Colonic mucosa (tissue), 4 donors: ENCODE results near the gene FHIP1B. TPM values are rescaled to one million over a fixed set of nuclear protein-coding genes. Genes with fewer than 3 reads are reported as not detected.

Experiments
- DNase-seq: peaks from one replicate; pipeline ENCODE4 v3.0.0-alpha.2; 2020
- H3K27ac ChIP-seq: fragments of 200-600 bp; one replicate; pipeline ENCODE4 v1.8.0; 2021
- H3K27me3 ChIP-seq: fragments of 200-600 bp; one replicate; pipeline ENCODE4 v1.8.0; 2021
- H3K36me3 ChIP-seq: fragments of 200-600 bp; one replicate; pipeline ENCODE4 v1.8.0; 2021
- H3K4me1 ChIP-seq: fragments of 200-600 bp; one replicate; pipeline ENCODE4 v1.8.0; 2021; ENCODE audit warnings: mild to moderate bottlenecking
- H3K4me3 ChIP-seq: fragments of 200-600 bp; one replicate; pipeline ENCODE4 v1.8.0; 2021
- H3K9ac ChIP-seq, 2 donors: one replicate each; pipeline ENCODE4 v1.7.0; 2013; ENCODE audit warnings: control low read depth in 2 of 2, low read depth in 2 of 2, low read length in 2 of 2
- H3K9me3 ChIP-seq: fragments of 200-600 bp; one replicate; pipeline ENCODE4 v1.8.0; 2021
- intact Hi-C: fragments of 100-400 bp; cut with DNase I; formaldehyde crosslinking; loops from one replicate; pipeline ENCODE4 v1.14.1; 2022
- total RNA-seq, 2 donors: library from RNA; stranded (reverse); fragmentation: NEBNext Ultra II Directional in 1 of 2; extraction: Animal tissue kit (Norgen Biotek cat#: 25700) in 1 of 2; gene quantifications; one replicate each; pipeline ENCODE4 v1.2.1, GENCODE V29; 2021
- TF ChIP-seq, protein P1 (sequence below): fragments of 200-600 bp; IDR thresholded peaks from one replicate; pipeline ENCODE4 v1.8.0; 2022; ENCODE audit warnings: antibody characterized with exemption, mild to moderate bottlenecking
- donor health status: healthy.
- donor health status: DM: no; HTN: no; CAD: no.
- donor health status: DM: no; HTN: no; CAD: no.

FHIP1B gene
- total RNA-seq, 2 donors from 2014 or later = 84.6 to 107 TPM

DNA sequence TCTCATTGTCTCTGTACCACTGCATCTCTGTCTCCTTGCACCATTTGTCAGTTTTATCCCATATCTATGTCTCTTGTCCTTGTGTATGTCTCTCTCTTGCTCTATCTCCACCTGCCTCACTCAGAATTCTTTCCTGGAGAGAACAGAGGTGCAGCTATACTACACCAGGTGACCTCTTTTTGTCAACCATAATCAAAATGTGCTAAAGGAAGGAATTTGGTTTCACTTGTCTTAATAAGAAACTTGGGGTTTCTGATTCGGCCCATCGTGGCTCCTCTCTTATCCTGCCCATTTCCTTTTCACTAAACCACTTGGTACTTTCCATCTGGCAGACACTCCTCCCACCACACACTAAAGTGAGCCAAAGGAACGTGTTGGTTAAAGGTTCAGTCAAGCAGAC, 31.1 kb downstream of the FHIP1B start:
- Histone ChIP-seq H3K9ac (no peak overlapping the region), H3K27ac (no peak overlapping the region), H3K27me3 (no peaks in the 10 kb centered on the region), H3K9me3 (no peaks in the 10 kb centered on the region), H3K36me3 (no peaks in the 10 kb centered on the region), H3K4me3 (no peak overlapping the region), H3K4me1 (no peaks in the 10 kb centered on the region)
- no peak for DNase-seq
- TF ChIP-seq, protein P1, sequence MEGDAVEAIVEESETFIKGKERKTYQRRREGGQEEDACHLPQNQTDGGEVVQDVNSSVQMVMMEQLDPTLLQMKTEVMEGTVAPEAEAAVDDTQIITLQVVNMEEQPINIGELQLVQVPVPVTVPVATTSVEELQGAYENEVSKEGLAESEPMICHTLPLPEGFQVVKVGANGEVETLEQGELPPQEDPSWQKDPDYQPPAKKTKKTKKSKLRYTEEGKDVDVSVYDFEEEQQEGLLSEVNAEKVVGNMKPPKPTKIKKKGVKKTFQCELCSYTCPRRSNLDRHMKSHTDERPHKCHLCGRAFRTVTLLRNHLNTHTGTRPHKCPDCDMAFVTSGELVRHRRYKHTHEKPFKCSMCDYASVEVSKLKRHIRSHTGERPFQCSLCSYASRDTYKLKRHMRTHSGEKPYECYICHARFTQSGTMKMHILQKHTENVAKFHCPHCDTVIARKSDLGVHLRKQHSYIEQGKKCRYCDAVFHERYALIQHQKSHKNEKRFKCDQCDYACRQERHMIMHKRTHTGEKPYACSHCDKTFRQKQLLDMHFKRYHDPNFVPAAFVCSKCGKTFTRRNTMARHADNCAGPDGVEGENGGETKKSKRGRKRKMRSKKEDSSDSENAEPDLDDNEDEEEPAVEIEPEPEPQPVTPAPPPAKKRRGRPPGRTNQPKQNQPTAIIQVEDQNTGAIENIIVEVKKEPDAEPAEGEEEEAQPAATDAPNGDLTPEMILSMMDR = no peak
- intact Hi-C loops = no loop called here

DNA sequence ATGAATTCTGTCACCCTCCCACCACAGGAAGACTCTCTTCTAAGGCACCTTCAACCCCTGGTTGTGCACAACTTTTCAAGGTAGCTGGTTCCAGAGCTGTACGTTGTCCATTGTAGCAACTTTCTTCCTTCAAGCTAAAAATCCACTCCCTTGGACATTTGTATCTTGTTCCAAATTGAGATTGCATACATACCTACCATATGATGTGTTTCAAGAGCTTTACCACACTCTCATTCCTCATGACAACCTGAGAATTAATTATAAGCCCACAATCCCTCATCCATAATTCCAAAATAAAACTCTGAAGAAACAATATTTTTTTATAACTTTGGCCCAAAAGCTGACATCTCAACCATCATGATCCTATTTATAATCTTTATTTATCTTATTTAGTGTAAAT, 32.4 kb downstream of the FHIP1B start:
- no peak overlapping the region for H3K9ac ChIP-seq
- TF ChIP-seq, protein P1 = no peak
- no peaks in the 10 kb centered on the region for H3K4me1 ChIP-seq
- no peaks in the 10 kb centered on the region for H3K36me3 ChIP-seq
- H3K4me3 ChIP-seq = no peak overlapping the region
- H3K9me3 ChIP-seq = no peaks in the 10 kb centered on the region
- no peak for DNase-seq
- intact Hi-C loops = no loop called here
- H3K27ac ChIP-seq = no peak overlapping the region
- H3K27me3 ChIP-seq = no peaks in the 10 kb centered on the region

DNA sequence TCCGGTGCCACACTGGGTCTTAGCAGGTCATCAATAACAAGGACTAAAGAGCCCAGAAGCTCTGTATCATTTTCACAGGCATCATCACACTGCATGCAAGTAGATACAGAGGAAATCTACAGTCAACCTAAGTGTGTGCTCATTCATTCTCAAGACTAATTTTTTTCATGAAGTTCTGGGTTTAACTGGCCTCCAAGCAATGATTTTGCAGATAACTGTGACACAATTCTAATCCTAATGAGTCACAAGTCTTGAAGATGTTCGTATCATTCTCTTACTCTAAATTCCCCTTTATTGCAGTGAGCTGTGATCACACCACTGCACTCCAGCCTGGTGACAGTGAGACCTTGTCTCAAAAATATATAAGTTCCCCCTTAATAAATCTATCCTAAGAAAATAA, 33.0 kb downstream of the FHIP1B start:
- DNase-seq = no peak
- no peaks in the 10 kb centered on the region for H3K4me1 ChIP-seq
- TF ChIP-seq, protein P1 = no peak
- intact Hi-C loops = no loop called here
- H3K4me3 ChIP-seq = no peak overlapping the region
- H3K27me3 ChIP-seq = no peaks in the 10 kb centered on the region
- H3K36me3 ChIP-seq = no peaks in the 10 kb centered on the region
- H3K27ac ChIP-seq = no peak overlapping the region
- no peaks in the 10 kb centered on the region for H3K9me3 ChIP-seq
- H3K9ac ChIP-seq = no peak overlapping the region

DNA sequence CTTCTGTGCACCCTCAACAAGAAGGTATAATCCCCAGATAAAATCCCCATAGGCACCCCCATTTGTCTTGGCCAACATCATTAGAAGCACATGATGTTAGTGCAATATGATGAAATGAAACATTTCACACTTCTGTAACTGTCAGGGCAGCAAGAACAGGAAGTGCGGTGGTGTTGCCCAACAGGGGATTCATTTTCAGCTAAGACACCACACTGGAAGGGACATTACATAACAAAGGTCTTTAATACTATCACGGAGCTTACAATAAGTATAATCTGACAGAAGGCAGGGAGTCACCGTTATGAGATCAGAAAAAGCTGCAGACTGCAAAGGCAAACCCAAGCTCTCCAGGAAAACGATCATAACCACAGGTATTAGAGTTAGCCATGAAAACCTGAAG, 33.5 kb downstream of the FHIP1B start:
- no peak overlapping the region for H3K27ac ChIP-seq
- TF ChIP-seq, protein P1 = no peak

DNA sequence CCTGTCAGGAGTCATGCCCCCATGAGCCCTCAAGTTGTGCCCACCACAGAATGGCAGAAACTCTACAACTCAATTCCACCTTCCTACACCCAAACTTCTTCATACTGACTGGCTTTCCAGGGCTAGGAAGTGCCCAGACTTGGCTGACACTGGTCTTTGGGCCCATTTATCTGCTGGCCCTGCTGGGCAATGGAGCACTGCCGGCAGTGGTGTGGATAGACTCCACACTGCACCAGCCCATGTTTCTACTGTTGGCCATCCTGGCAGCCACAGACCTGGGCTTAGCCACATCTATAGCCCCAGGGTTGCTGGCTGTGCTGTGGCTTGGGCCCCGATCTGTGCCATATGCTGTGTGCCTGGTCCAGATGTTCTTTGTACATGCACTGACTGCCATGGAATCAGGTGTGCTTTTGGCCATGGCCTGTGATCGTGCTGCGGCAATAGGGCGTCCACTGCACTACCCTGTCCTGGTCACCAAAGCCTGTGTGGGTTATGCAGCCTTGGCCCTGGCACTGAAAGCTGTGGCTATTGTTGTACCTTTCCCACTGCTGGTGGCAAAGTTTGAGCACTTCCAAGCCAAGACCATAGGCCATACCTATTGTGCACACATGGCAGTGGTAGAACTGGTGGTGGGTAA, 35.1 kb downstream of the FHIP1B start, which contains the start of gene OR52W1:
TSS of gene OR52W1 (plus strand) at position 51 of the 637 bp plus-strand sequence. CDS start at position 51, 0 bp downstream.
- Histone ChIP-seq H3K36me3 (no peaks in the 10 kb centered on the region), H3K4me1 (no peaks in the 10 kb centered on the region), H3K27me3 (no peaks in the 10 kb centered on the region), H3K9ac (no peak within 1 kb of the TSS), H3K27ac (no peak within 1 kb of the TSS), H3K4me3 (no peak within 1 kb of the TSS), H3K9me3 (no peaks in the 10 kb centered on the region)
- intact Hi-C loops = no loop called here
- TF ChIP-seq, protein P1 = no peak
- DNase-seq = no peak

More for the DNA sequence above, 33.5 kb downstream of the FHIP1B start:
- Histone ChIP-seq H3K4me1 (no peaks in the 10 kb centered on the region), H3K4me3 (no peak overlapping the region), H3K9me3 (no peaks in the 10 kb centered on the region), H3K36me3 (no peaks in the 10 kb centered on the region), H3K9ac (no peak overlapping the region), H3K27me3 (no peaks in the 10 kb centered on the region)
- no peak for DNase-seq
- intact Hi-C loops = no loop called here
